AG04450 (cell line): Measurements from ENCODE around the gene EIPR1. TPM values are rescaled to one million over a fixed set of nuclear protein-coding genes. Genes with fewer than 3 reads are reported as not detected.

Experiments used
- CTCF ChIA-PET: fragments of 300-600, 350-600 bp; formaldehyde crosslinking; extraction: SDS; loops from one replicate; lab custom pipeline; 2022; ENCODE audit warnings: antibody characterized with exemption, inconsistent platforms; lab: Charles Lee
- POLR2A ChIA-PET: fragments of 350-600 bp; formaldehyde crosslinking; extraction: SDS; loops from one replicate; lab custom pipeline; 2021; ENCODE audit warnings: antibody characterized with exemption, inconsistent platforms; lab: Yijun Ruan, JAX
- DNase-seq: peaks from one replicate; pipeline ENCODE4 v3.0.0-alpha.2; 2011; ENCODE audit warnings: low read depth, low spot score
- H3K27ac ChIP-seq: one replicate; pipeline ENCODE4 v1.5.1; 2012; ENCODE audit warnings: low read depth, low read length, control low read depth
- H3K27me3 ChIP-seq: one replicate; pipeline ENCODE4 v1.6.0; 2012; ENCODE audit warnings: low read length; ENCODE audit not compliant: control insufficient read depth, insufficient read depth
- H3K4me3 ChIP-seq: 2 replicates; pipeline ENCODE4 v1.5.1; 2011; ENCODE audit warnings: mild to moderate bottlenecking, low read depth, low read length, control low read depth
- H3K9me3 ChIP-seq: 2 replicates; pipeline ENCODE4 v1.5.1; 2012; ENCODE audit warnings: low read length; ENCODE audit not compliant: control insufficient read depth, insufficient read depth
- CTCF ChIP-seq: IDR thresholded peaks from 2 replicates; pipeline ENCODE4 v1.5.1; 2011; ENCODE audit warnings: low read depth, low read length, control low read depth, inconsistent platforms
- polyA plus RNA-seq: library from polyadenylated mRNA; depleted of rRNA; stranded (reverse); fragments of >200 nt; gene quantifications from 2 replicates; pipeline ENCODE4 v1.2.3, GENCODE V29; 2011

Gene EIPR1
- polyA plus RNA-seq, 1 experiment, result 33.2 TPM

GRCh38 chr2:3302421-3302750 lies 75.2 kb downstream of the EIPR1 start:
- Histone ChIP-seq H3K9me3 (no peaks in the 10 kb centered on the region; the same call in 1 of the 2 replicates), H3K27me3 (no peaks in the 10 kb centered on the region), H3K27ac (no peak overlapping the region), H3K4me3 (no peak overlapping the region)
- POLR2A ChIA-PET, result no interaction called here
- no peak for TF ChIP-seq CTCF
- CTCF ChIA-PET, result interaction anchor here (1.2 to 1.4 kb wide), 2 partner anchors 11 to 84 kb away, joined by 3 to 4 read pairs; no protein-coding TSS in a partner anchor
- DNase-seq, result no peak

GRCh38 chr2:3301001-3301400 lies 76.6 kb downstream of the EIPR1 start:
- Histone ChIP-seq H3K4me3 (no peak overlapping the region), H3K27ac (no peak overlapping the region), H3K27me3 (no peaks in the 10 kb centered on the region), H3K9me3 (no peaks in the 10 kb centered on the region; the same call in 1 of the 2 replicates)
- no peak for TF ChIP-seq CTCF
- DNase-seq, result no peak
- ChIA-PET POLR2A (no interaction called here), CTCF (no interaction called here)

- TF ChIP-seq CTCF, result no peak
- ChIA-PET CTCF (no interaction called here), POLR2A (interaction anchor here (0.7 kb wide), 1 partner anchor 77 kb away, joined by 4 read pairs; the partner anchor contains the start of gene EIPR1)
- no peak overlapping the region for H3K27ac ChIP-seq
- DNase-seq, result no peak
- H3K27me3 ChIP-seq, result no peaks in the 10 kb centered on the region
- H3K9me3 ChIP-seq, result no peaks in the 10 kb centered on the region; the same call in 1 of the 2 replicates
- H3K4me3 ChIP-seq, result no peak overlapping the region
These were observed 77.2 kb downstream of the EIPR1 start for GRCh38 chr2:3300224-3300995.

GRCh38 chr2:3299703-3300102 lies 77.9 kb downstream of the EIPR1 start:
- no peak for TF ChIP-seq CTCF
- CTCF ChIA-PET, result no interaction called here
- H3K27ac ChIP-seq, result no peak overlapping the region
- H3K9me3 ChIP-seq, result no peaks in the 10 kb centered on the region; the same call in 1 of the 2 replicates
- POLR2A ChIA-PET, result interaction anchor here (0.7 kb wide), 1 partner anchor 78 kb away, joined by 4 read pairs; the partner anchor contains the start of gene EIPR1
- H3K4me3 ChIP-seq, result no peak overlapping the region
- H3K27me3 ChIP-seq, result no peaks in the 10 kb centered on the region
- no peak for DNase-seq

- TF ChIP-seq CTCF, result no peak
- Histone ChIP-seq H3K9me3 (no peaks in the 10 kb centered on the region; the same call in 1 of the 2 replicates), H3K4me3 (no peak overlapping the region), H3K27me3 (no peaks in the 10 kb centered on the region), H3K27ac (no peak overlapping the region)
- CTCF ChIA-PET, result no interaction called here
- POLR2A ChIA-PET, result no interaction called here
- no peak for DNase-seq
These were observed 78.5 kb downstream of the EIPR1 start for GRCh38 chr2:3299130-3299529.
